OCI-M2 (cell line): ENCODE measurements around the gene C9orf153.
"Not testable (repeated sequence)": the region's sequence is repeated elsewhere in the genome, so short reads cannot be mapped to it uniquely, and the experiment has no call there.

Experiments
- DNase-seq: peaks from one replicate; lab custom pipeline; 2025; ENCODE audit not compliant: unreplicated experiment; lab: John Stamatoyannopoulos, UW

The C9orf153 gene

DNA sequence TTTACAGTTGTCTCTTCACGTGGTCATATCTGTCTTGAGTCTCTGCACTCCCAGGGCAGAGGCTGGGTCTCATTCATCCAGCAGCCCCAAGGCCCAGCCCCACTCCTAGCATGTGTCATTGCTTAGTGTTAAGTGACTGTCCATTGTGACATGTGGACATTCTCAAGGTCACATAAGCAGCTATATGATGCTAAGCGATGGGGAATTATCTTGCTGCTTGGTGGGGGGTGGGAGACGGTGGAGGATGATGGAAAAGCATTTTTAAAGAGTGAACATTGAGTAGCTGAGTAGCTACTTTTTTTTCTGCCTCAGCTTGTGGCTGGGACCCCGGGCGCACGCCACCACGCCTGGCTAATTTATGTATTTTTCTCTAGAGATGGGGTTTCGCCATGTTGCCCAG lies at the start of gene C9orf153:
TSS of gene C9orf153 (minus strand) at position 101 of the 400 bp plus-strand sequence. CDS start 30,054 bp downstream, outside the sequence.
- DNase-seq = no peak

- no peak for DNase-seq
Observed at GRCh38 chr9:86308687-86309086, 49.2 kb upstream of the C9orf153 start.

- no peak for DNase-seq
Observed at GRCh38 chr9:86304236-86304730, 44.8 kb upstream of the C9orf153 start.

DNA sequence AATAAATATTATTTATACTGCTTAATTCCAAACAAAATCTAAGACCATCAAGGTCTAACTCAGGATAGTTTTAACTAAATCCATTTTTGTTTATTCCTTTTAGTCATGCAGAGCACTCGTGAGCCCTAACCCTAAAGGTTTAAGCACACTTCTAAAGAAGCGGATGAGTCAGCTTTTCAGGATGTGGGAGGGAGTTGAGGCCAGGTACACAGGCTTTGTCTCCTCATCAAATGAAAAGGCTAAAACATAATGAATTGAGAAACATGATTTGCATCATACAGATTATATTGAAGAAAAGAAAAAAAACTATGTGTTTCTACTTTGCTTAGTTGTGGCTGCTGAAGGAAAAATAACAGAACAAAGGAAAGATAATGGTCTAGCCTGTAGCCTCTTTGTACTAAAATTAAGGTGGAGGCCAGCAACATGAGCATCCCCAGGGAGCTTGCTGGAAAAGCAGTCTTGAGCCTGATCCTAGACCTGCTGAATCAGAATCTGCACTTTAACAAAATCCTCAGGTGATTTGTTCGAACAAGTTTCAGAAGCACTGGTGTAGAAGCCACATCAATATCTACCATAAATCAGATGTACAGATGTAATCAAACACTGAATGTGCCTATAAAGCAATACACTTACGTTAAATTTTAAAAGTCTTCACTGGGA lies 44.0 kb upstream of the C9orf153 start:
- no peak for DNase-seq

DNA sequence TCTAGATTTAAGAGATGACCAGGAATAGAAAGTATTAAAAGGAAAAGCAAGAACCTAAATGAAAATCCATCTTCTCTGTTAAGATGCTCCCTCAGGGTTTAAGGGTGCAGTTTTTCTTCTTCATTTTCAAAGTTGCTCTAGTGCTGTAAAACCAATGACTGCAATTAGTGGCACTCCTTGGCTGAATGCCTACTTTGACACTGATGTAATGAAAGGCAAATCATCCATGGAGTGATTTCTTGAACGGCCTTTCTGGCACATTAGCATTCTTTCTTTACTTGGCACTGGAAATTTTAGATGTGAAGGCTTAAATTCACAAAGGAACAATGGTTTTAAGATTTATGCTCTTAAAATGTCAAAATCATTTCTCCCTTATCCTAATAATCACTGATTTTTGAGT lies 42.2 kb upstream of the C9orf153 start:
- no peak for DNase-seq

- DNase-seq = no peak
Observed at GRCh38 chr9:86300701-86301100, 41.2 kb upstream of the C9orf153 start.

- no peak for DNase-seq
Observed at GRCh38 chr9:86298873-86299272, 39.4 kb upstream of the C9orf153 start.

GRCh38 chr9:86290341-86290740 lies 30.9 kb upstream of the C9orf153 start:
- DNase-seq = not testable (repeated sequence)

- DNase-seq = no peak
Observed at GRCh38 chr9:86288499-86289198, 29.2 kb upstream of the C9orf153 start.

DNA sequence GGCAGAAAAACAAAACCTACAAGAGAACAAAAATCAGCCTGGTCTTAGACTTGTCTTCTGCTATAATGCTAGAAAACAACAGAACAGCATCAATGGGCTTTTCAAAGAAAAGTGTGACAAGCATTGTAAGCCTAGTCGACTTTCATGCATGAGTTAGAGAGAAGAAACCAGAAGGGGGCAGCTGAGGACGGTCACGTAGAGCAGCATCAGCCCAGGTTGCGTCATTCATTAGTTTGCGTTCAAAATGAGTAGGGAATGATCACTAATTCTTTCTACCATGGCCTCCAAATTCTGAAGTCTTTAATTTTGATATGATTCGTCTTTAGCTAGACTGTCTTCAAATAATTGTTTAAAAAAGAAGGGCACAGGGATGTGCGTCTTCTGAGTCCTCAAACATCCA lies 27.6 kb upstream of the C9orf153 start:
- no peak for DNase-seq

GRCh38 chr9:86286278-86286677 lies 26.8 kb upstream of the C9orf153 start:
- DNase-seq = no peak

GRCh38 chr9:86285261-86285660 lies 25.8 kb upstream of the C9orf153 start:
- no peak for DNase-seq

- no peak for DNase-seq
Observed at GRCh38 chr9:86282979-86283535, 23.6 kb upstream of the C9orf153 start.

- DNase-seq = peak; percentile 33
Observed at GRCh38 chr9:86282077-86282978, 22.9 kb upstream of the C9orf153 start, which contains the start of gene ISCA1. ISCA1 (minus strand) TSS chr9:86282538; CDS start chr9:86282458, 80 bp downstream.

DNA sequence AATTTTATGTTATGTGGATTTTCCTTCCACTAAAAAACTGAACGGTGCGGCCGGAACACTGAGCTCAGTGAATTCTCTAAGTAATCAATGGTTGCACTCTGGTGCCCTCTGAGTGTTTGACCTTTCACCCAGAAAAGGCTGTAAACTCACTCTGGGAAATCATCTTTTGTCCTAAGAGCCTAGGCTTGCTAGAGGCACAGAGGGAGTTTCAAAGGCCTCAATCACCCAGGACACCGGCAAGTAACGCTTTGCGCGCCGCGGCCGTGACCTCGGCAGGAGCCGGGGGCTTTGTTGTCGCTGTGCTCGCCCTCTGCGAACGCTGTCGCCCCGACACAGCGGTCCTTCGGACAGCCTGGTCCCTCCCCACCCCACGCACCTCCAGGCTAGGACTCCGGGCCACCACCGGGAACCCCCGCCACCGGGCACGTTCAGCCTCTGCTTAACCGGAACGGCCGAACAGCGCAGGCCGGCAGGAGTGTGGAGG lies 22.2 kb upstream of the C9orf153 start:
- DNase-seq = no peak

DNA sequence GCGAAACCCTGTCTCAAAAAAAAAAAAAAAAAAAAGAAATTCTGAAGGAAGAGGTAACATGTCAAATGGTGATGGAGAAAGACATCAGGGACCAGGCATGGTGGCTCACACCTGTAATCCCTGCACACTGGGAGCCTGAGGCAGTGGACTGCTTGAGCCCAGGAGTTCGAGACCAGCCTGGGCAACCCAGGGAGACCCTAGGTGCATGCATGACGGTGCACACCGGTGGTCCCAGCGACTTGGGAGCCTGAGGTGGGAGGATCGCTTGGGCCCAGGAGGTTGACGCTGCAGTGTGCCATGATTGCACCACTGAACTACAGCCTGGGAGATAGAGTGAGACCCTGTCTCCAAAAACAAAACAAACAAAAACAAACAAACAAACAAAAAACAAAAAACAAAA lies 21.1 kb upstream of the C9orf153 start:
- DNase-seq = no peak

DNA sequence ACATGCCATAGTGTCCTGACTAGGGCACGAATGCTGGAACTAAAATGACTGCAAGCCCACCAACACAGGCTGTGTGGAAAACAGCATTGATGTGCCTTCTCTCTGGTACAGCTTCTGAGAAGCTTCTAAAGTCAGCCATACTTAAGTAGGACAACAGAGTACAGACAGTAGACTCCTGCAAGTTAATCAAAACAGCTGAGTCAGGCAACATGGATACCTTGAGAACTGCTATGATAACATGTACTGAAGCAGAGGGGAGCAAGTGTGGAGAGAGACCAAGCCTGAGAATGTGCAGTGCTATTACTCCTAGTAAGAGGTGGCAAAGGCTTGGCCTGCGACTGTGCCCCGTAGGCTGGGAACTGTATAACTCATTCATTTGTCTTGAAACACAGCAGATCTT lies 20.4 kb upstream of the C9orf153 start:
- DNase-seq = no peak

- no peak for DNase-seq
Observed at GRCh38 chr9:86277072-86277471, 17.6 kb upstream of the C9orf153 start.

DNA sequence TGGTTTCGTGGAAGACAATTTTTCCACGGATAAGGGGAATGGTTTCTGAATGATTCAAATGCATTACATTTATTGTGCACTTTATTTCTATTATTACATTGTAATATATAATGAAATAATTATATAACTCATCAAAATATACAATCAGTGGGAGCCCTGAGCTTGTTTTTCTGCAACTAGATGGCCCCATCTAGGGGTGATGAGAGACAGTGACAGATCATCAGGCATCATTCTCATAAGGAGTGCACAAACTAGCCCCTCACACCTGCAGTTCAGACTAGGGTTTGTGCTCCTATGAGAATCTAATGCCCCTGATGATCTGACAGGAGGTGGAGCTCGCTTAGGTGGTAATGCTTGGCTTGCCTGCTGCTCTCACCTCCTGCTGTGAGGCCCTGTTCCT lies 16.5 kb upstream of the C9orf153 start:
- DNase-seq = no peak

GRCh38 chr9:86274821-86275643 lies 15.6 kb upstream of the C9orf153 start:
- no peak for DNase-seq
